CD14-positive monocyte (primary cell): Measurements from ENCODE around the gene SMTN. TPM values are rescaled to one million over a fixed set of nuclear protein-coding genes. Genes with fewer than 3 reads are reported as not detected.

ENCODE experiments used
- DNase-seq, 3 donors: peaks; one replicate each; pipeline ENCODE4 v3.0.0-alpha.2; 2011 to 2022
- H2AFZ ChIP-seq: 2 replicates; pipeline ENCODE4 v1.6.0; 2012; ENCODE audit warnings: mild to moderate bottlenecking, low read depth, low read length, inconsistent platforms; ENCODE audit not compliant: insufficient read depth, poor library complexity, severe bottlenecking
- H3K27ac ChIP-seq, 2 donors: 1 replicate in 1 of 2; 2 replicates in 1 of 2; pipeline ENCODE4 v1.5.1; 2012 to 2013; ENCODE audit warnings: low read length in 2 of 2, control low read depth in 1 of 2, inconsistent platforms in 1 of 2, low read depth in 1 of 2, mild to moderate bottlenecking in 1 of 2
- H3K27me3 ChIP-seq, 2 donors: one replicate each; pipeline versions ENCODE4 v1.6.0 to v1.6.1; 2011 to 2013; ENCODE audit warnings: low read length in 2 of 2; ENCODE audit not compliant: control insufficient read depth in 2 of 2, insufficient read depth in 2 of 2
- H3K36me3 ChIP-seq, 2 donors: replicated peaks in 1 of 2; 1 replicate in 1 of 2; 2 replicates in 1 of 2; pipeline versions ENCODE4 v1.5.1 to v1.6.1; 2012 to 2013; ENCODE audit warnings: low read length in 2 of 2, control low read depth in 1 of 2, inconsistent platforms in 1 of 2, mild to moderate bottlenecking in 1 of 2; ENCODE audit not compliant: insufficient read depth in 2 of 2, control insufficient read depth in 1 of 2
- H3K4me1 ChIP-seq, 2 donors: 1 replicate in 1 of 2; 2 replicates in 1 of 2; pipeline versions ENCODE4 v1.5.1 to v1.6.1; 2012 to 2013; ENCODE audit warnings: low read length in 2 of 2, control low read depth in 1 of 2, inconsistent platforms in 1 of 2, mild to moderate bottlenecking in 1 of 2, moderate library complexity in 1 of 2; ENCODE audit not compliant: insufficient read depth in 2 of 2, control insufficient read depth in 1 of 2
- H3K4me2 ChIP-seq: replicated peaks from 2 replicates; pipeline ENCODE3; 2012; ENCODE audit warnings: low read length, moderate library complexity, mild to moderate bottlenecking; ENCODE audit not compliant: poor library complexity, severe bottlenecking; ENCODE audit errors: extremely low read depth
- H3K4me3 ChIP-seq, 3 experiments: fragments of 200-600 bp in 1 of 3; sonication (generic) in 1 of 3; replicated peaks in 1 of 3; 1 replicate in 2 of 3; 2 replicates in 1 of 3; pipeline ENCODE4 v1.5.1; 2011 to 2013; ENCODE audit warnings: low read length in 3 of 3, mild to moderate bottlenecking in 3 of 3, control low read depth in 2 of 3, low read depth in 2 of 3, inconsistent platforms in 1 of 3, moderate library complexity in 1 of 3
- H3K79me2 ChIP-seq: 2 replicates; pipeline ENCODE4 v1.6.0; 2012; ENCODE audit warnings: mild to moderate bottlenecking, control low read depth, inconsistent platforms, low read length, moderate library complexity; ENCODE audit not compliant: insufficient read depth
- H3K9ac ChIP-seq: 2 replicates; pipeline ENCODE4 v1.6.0; 2017; ENCODE audit warnings: low read length, mild to moderate bottlenecking; ENCODE audit not compliant: insufficient read depth, poor library complexity, severe bottlenecking
- H3K9me3 ChIP-seq, 2 donors: replicated peaks in 1 of 2; 1 replicate in 1 of 2; 2 replicates in 1 of 2; pipeline versions ENCODE4 v1.5.1 to v1.6.1; 2012 to 2013; ENCODE audit warnings: low read length in 2 of 2, control low read depth in 1 of 2; ENCODE audit not compliant: control insufficient read depth in 1 of 2, insufficient read depth in 1 of 2
- H4K20me1 ChIP-seq: 2 replicates; pipeline ENCODE4 v1.6.0; 2012; ENCODE audit warnings: mild to moderate bottlenecking, low read length, control low read depth, moderate library complexity; ENCODE audit not compliant: insufficient read depth
- H3K27ac Mint-ChIP-seq, 7 donors: one replicate each; pipeline ENCODE4 v1.8.0; 2020; ENCODE audit warnings: mild to moderate bottlenecking in 7 of 7, mixed read lengths in 7 of 7, moderate library complexity in 6 of 7, inconsistent platforms in 2 of 7
- H3K27me3 Mint-ChIP-seq, 3 donors: one replicate each; pipeline ENCODE4 v1.8.0; 2021 to 2022; ENCODE audit warnings: low read depth in 3 of 3, mild to moderate bottlenecking in 3 of 3, mixed read lengths in 3 of 3, moderate library complexity in 3 of 3, inconsistent platforms in 1 of 3
- H3K36me3 Mint-ChIP-seq, 2 donors: one replicate each; pipeline ENCODE4 v1.8.0; 2020; ENCODE audit warnings: mixed read lengths in 2 of 2, inconsistent platforms in 1 of 2, mild to moderate bottlenecking in 1 of 2
- H3K4me1 Mint-ChIP-seq: one replicate; pipeline ENCODE4 v1.8.0; 2020; ENCODE audit warnings: mild to moderate bottlenecking, mixed read lengths
- H3K4me3 Mint-ChIP-seq, 2 donors: one replicate each; pipeline ENCODE4 v1.8.0; 2020; ENCODE audit warnings: mild to moderate bottlenecking in 2 of 2, mixed read lengths in 2 of 2, moderate library complexity in 1 of 2
- H3K9me3 Mint-ChIP-seq, 7 donors: one replicate each; pipeline ENCODE4 v1.8.0; 2020 to 2022; ENCODE audit warnings: mixed read lengths in 7 of 7, mild to moderate bottlenecking in 6 of 7, moderate library complexity in 6 of 7, inconsistent platforms in 2 of 7
- CTCF ChIP-seq: fragments of 200-600 bp; IDR thresholded peaks from one replicate; pipeline ENCODE4 v1.8.0; 2022; ENCODE audit warnings: antibody characterized with exemption, mild to moderate bottlenecking
- WGBS: methylation state at CpG from one replicate; pipeline ENCODE4 v1.1.5; 2013; ENCODE audit warnings: missing lambda C conversion rate; ENCODE audit not compliant: insufficient coverage; 5-methylcytosine and 5-hydroxymethylcytosine counted together
- intact Hi-C, 2 donors: fragments of 100-400 bp; cut with micrococcal nuclease; formaldehyde crosslinking; loops; one replicate each; pipeline versions ENCODE4 v1.15.0 to v1.15.1; 2023
- polyA plus RNA-seq, 3 donors: library from polyadenylated mRNA; depleted of rRNA in 1 of 3; unstranded in 2 of 3; stranded (reverse) in 1 of 3; fragments of 300-500 nt in 2 of 3; fragments of >200 nt in 1 of 3; fragmentation: Illumina TruSeq in 2 of 3; gene quantifications; 1 replicate in 2 of 3; 2 replicates in 1 of 3; pipeline ENCODE4 v1.2.3, GENCODE V29; 2012 to 2021

SMTN gene
- polyA plus RNA-seq, 3 donors = 0.87 to 13.3 (median 0.88) TPM

- WGBS = 65% methylated on average over 2 of the region's 3 CpGs
- H3K27ac Mint-ChIP-seq = no peak overlapping the region
- no peak overlapping the region for H3K9ac ChIP-seq
Observed at GRCh38 chr22:31143038-31143437, 61.9 kb downstream of the SMTN start.

GRCh38 chr22:31143537-31143936, 62.4 kb downstream of the SMTN start:
- Histone ChIP-seq H3K4me3 (no peak overlapping the region), H3K27me3 (peaks cover 0 to 4% of the 10 kb centered on the region in 2 donors), H3K36me3 (no peaks in the 10 kb centered on the region), H3K4me1 (no peaks in the 10 kb centered on the region), H3K79me2 (no peaks in the 10 kb centered on the region), H2AFZ (no peak overlapping the region), H3K4me2 (no peak overlapping the region), H3K9me3 (peaks cover 0 to 7% of the 10 kb centered on the region in 2 donors), H4K20me1 (no peaks in the 10 kb centered on the region), H3K27ac (no peak overlapping the region), H3K9ac (no peak overlapping the region)
- no peak for TF ChIP-seq CTCF
- Mint-ChIP-seq H3K4me1 (no peaks in the 10 kb centered on the region), H3K36me3 (no peaks in the 10 kb centered on the region), H3K9me3 (peaks cover 2 to 19% (median 9%) of the 10 kb centered on the region in 7 donors), H3K4me3 (no peak overlapping the region), H3K27ac (no peak overlapping the region), H3K27me3 (peaks cover 6 to 15% (median 15%) of the 10 kb centered on the region in 3 donors)
- DNase-seq = no peak
- intact Hi-C loops = no loop called here
- WGBS = 93% methylated on average over 3 of the region's 3 CpGs

More at GRCh38 chr22:31143038-31143437, 61.9 kb downstream of the SMTN start:
- no peaks in the 10 kb centered on the region for H3K36me3 ChIP-seq
- H3K4me2 ChIP-seq = no peak overlapping the region
- no peaks in the 10 kb centered on the region for H3K4me1 ChIP-seq
- no peak for TF ChIP-seq CTCF
- no peak for DNase-seq
- H3K36me3 Mint-ChIP-seq = no peaks in the 10 kb centered on the region
- H3K9me3 Mint-ChIP-seq = peaks cover 2 to 19% (median 9%) of the 10 kb centered on the region in 7 donors
- no peak overlapping the region for H3K27ac ChIP-seq
- no peak overlapping the region for H3K4me3 Mint-ChIP-seq
- no peak overlapping the region for H3K4me3 ChIP-seq
- peaks cover 0 to 7% of the 10 kb centered on the region in 2 donors for H3K9me3 ChIP-seq
- no peaks in the 10 kb centered on the region for H4K20me1 ChIP-seq
- intact Hi-C loops = no loop called here
- peaks cover 6 to 15% (median 14%) of the 10 kb centered on the region in 3 donors for H3K27me3 Mint-ChIP-seq
- no peaks in the 10 kb centered on the region for H3K79me2 ChIP-seq
- H3K27me3 ChIP-seq = peaks cover 0 to 4% of the 10 kb centered on the region in 2 donors
- no peak overlapping the region for H2AFZ ChIP-seq
- H3K4me1 Mint-ChIP-seq = no peaks in the 10 kb centered on the region
